K562 (cell line): Measurements from ENCODE around the gene ITGBL1. TPM values are rescaled to one million over a fixed set of nuclear protein-coding genes. Genes with fewer than 3 reads are reported as not detected.

Experiments used
- ATAC-seq: fragments of 200-7000 bp; cut with Tn5 transposase; 3 replicates; pipeline ENCODE4 v1.9.1; 2020; ENCODE audit warnings: moderate library complexity
- BruUV-seq: library from RNA; stranded (reverse); fragments of 400-500 nt; replicated peaks from 2 replicates; lab custom pipeline; 2021; lab: Mats Ljungman, UMichigan
- CTCF ChIA-PET: fragments of 300-600 bp; formaldehyde crosslinking; extraction: SDS; loops from one replicate; lab custom pipeline; 2021; ENCODE audit warnings: low intra/inter-chr PET ratio; lab: Yijun Ruan, JAX
- POLR2A ChIA-PET: fragments of 300-600, 350-650 bp; sonication (Branson Sonifier 250); formaldehyde crosslinking; extraction: SDS; loops from one replicate; lab custom pipeline; 2021; ENCODE audit warnings: antibody characterized with exemption, inconsistent platforms; lab: Yijun Ruan, JAX
- DNase-seq, 4 experiments: peaks; one replicate each; pipeline versions ENCODE4 v3.0.0 to v3.0.0-alpha.2; 2011 to 2018; ENCODE audit warnings: low spot score in 3 of 4, mixed read lengths in 3 of 4; ENCODE audit errors: extremely low read depth in 1 of 4
- FAIRE-seq: peaks from 2 replicates; lab custom pipeline; 2011; peaks lifted over from hg19 to GRCh38; lab: Jason Lieb, UNC
- H2AFZ ChIP-seq: 2 replicates; pipeline ENCODE4 v1.6.0; 2011; ENCODE audit warnings: low read depth, low read length, control low read depth, inconsistent platforms
- H3K27ac ChIP-seq: fragments of 200-600 bp; 3 replicates; pipeline ENCODE4 v1.8.0; 2011; ENCODE audit warnings: low read depth, mild to moderate bottlenecking, control low read depth, inconsistent platforms, low read length, moderate library complexity, mixed read lengths; ENCODE audit errors: extremely low read depth
- H3K27me3 ChIP-seq, 2 experiments: fragments of 300-600 bp in 1 of 2; 2 replicates in 1 of 2; 3 replicates in 1 of 2; pipeline versions ENCODE4 v1.6.0 to v1.8.0; 2011; ENCODE audit warnings: inconsistent platforms in 2 of 2, low read length in 2 of 2, mild to moderate bottlenecking in 1 of 2, mixed read lengths in 1 of 2, moderate library complexity in 1 of 2; ENCODE audit not compliant: control insufficient read depth in 2 of 2, insufficient read depth in 2 of 2
- H3K36me3 ChIP-seq: fragments of 300-600 bp; 3 replicates; pipeline ENCODE4 v1.8.0; 2011; ENCODE audit warnings: mild to moderate bottlenecking, low read length, inconsistent platforms; ENCODE audit not compliant: control insufficient read depth, insufficient read depth
- H3K4me1 ChIP-seq, 2 experiments: fragments of 200-600 bp in 1 of 2; replicated peaks in 1 of 2; 2 replicates in 1 of 2; 3 replicates in 1 of 2; pipeline versions ENCODE4 v1.5.1 to v1.8.0; 2011; ENCODE audit warnings: inconsistent platforms in 2 of 2, low read length in 2 of 2, mild to moderate bottlenecking in 1 of 2, mixed read lengths in 1 of 2, moderate library complexity in 1 of 2; ENCODE audit not compliant: control insufficient read depth in 2 of 2, insufficient read depth in 2 of 2
- H3K4me2 ChIP-seq: 2 replicates; pipeline ENCODE4 v1.6.1; 2011; ENCODE audit warnings: low read length, control low read depth, inconsistent platforms, mixed read lengths; ENCODE audit not compliant: insufficient read depth
- H3K4me3 ChIP-seq: fragments of 200-600 bp; sonication (generic), shearing (Covaris generic); 2 replicates; pipeline ENCODE4 v1.5.1; 2016; ENCODE audit warnings: control low read depth, inconsistent platforms
- H3K79me2 ChIP-seq: fragments of 200-600 bp; 3 replicates; pipeline ENCODE4 v1.8.0; 2011; ENCODE audit warnings: low read length, inconsistent platforms; ENCODE audit not compliant: control insufficient read depth, insufficient read depth
- H3K9ac ChIP-seq, 2 experiments: 2 replicates each; pipeline versions ENCODE4 v1.6.0 to v1.6.1; 2011; ENCODE audit warnings: low read depth in 2 of 2, low read length in 2 of 2, control low read depth in 1 of 2, inconsistent platforms in 1 of 2, mild to moderate bottlenecking in 1 of 2, mixed read lengths in 1 of 2; ENCODE audit not compliant: insufficient read depth in 1 of 2
- H3K9me1 ChIP-seq: one replicate; pipeline ENCODE4 v1.6.0; 2011; ENCODE audit warnings: inconsistent platforms, mild to moderate bottlenecking, low read length, moderate library complexity; ENCODE audit not compliant: control insufficient read depth, insufficient read depth
- H3K9me3 ChIP-seq: replicated peaks from 2 replicates; pipeline ENCODE4 v1.5.1; 2011; ENCODE audit warnings: low read depth, low read length, inconsistent platforms; ENCODE audit not compliant: control insufficient read depth, insufficient read depth
- H4K20me1 ChIP-seq: replicated peaks from 2 replicates; pipeline ENCODE4 v1.6.1; 2011; ENCODE audit warnings: low read length, inconsistent platforms, mixed read lengths; ENCODE audit not compliant: control insufficient read depth, insufficient read depth
- BCOR ChIP-seq: fragments of 450-650 bp; IDR thresholded peaks from 2 replicates; pipeline ENCODE4 v1.6.1; 2016
- E2F6 ChIP-seq, 2 experiments: IDR thresholded peaks; 2 replicates each; pipeline ENCODE4 v1.6.1; 2011; ENCODE audit warnings: borderline replicate concordance in 1 of 2, control low read depth in 1 of 2, low read depth in 1 of 2, low read length in 1 of 2, mild to moderate bottlenecking in 1 of 2, mixed read lengths in 1 of 2, moderate library complexity in 1 of 2; ENCODE audit not compliant: insufficient read depth in 1 of 2, insufficient read length in 1 of 2, poor library complexity in 1 of 2, severe bottlenecking in 1 of 2; ENCODE audit errors: extremely low read depth in 1 of 2
- EZH2 ChIP-seq: IDR thresholded peaks from 2 replicates; pipeline ENCODE4 v1.6.1; 2012; ENCODE audit warnings: low read depth, mild to moderate bottlenecking, inconsistent platforms, low read length, borderline replicate concordance
- GABPB1 ChIP-seq: sonication (generic); formaldehyde crosslinking; IDR thresholded peaks from 2 replicates; pipeline ENCODE4 v1.8.0; 2022; ENCODE audit warnings: mild to moderate bottlenecking, missing genetic modification reagents
- HMG20A ChIP-seq: fragments of 450-650 bp; formaldehyde crosslinking; conservative IDR thresholded peaks from 2 replicates; pipeline ENCODE4 v1.4.0; 2020; ENCODE audit warnings: mild to moderate bottlenecking, mixed read lengths
- KDM1A ChIP-seq, 2 experiments: fragments of 450-650 bp; IDR thresholded peaks; 2 replicates each; pipeline ENCODE4 v1.6.1; 2016; ENCODE audit warnings: mild to moderate bottlenecking in 2 of 2
- MEF2A ChIP-seq: IDR thresholded peaks from 2 replicates; pipeline ENCODE4 v1.6.1; 2011; ENCODE audit warnings: low read depth, mild to moderate bottlenecking, low read length, moderate library complexity; ENCODE audit not compliant: control insufficient read depth
- NBN ChIP-seq: fragments of 450-650 bp; IDR thresholded peaks from 2 replicates; pipeline ENCODE4 v1.6.1; 2016; ENCODE audit warnings: low read depth, mild to moderate bottlenecking
- SIX5 ChIP-seq, 2 experiments: IDR thresholded peaks; 2 replicates each; pipeline ENCODE4 v1.6.1; 2011; ENCODE audit warnings: low read length in 2 of 2, borderline replicate concordance in 1 of 2, low read depth in 1 of 2, mild to moderate bottlenecking in 1 of 2, moderate library complexity in 1 of 2; ENCODE audit not compliant: insufficient read depth in 1 of 2
- SP2 ChIP-seq: IDR thresholded peaks from 2 replicates; pipeline ENCODE4 v1.6.1; 2011; ENCODE audit warnings: mild to moderate bottlenecking, low read depth, low read length, moderate library complexity; ENCODE audit not compliant: poor library complexity, severe bottlenecking; ENCODE audit errors: extremely low read depth
- ZNF280B ChIP-seq: fragments of 250-450 bp; sonication (Bioruptor Pico); IDR thresholded peaks from 2 replicates; pipeline ENCODE4 v1.5.1; 2021; ENCODE audit warnings: mild to moderate bottlenecking
- in situ Hi-C: fragments of 300-500 bp; cut with MboI; formaldehyde crosslinking; loops from 4 replicates; pipeline ENCODE4 v1.15.0; 2018; ENCODE audit warnings: inconsistent platforms, mixed read lengths
- intact Hi-C: fragments of 100-400 bp; cut with micrococcal nuclease; formaldehyde crosslinking; loops from 2 replicates; pipeline ENCODE4 v1.14.2; 2022
- polyA plus RNA-seq, 8 experiments: library from polyadenylated mRNA; depleted of rRNA in 4 of 8; stranded (reverse) in 5 of 8; unstranded in 3 of 8; fragments of >200 nt; fragmentation: Nextera tagmentation in 2 of 8; fragmentation: Illumina TruSeq in 1 of 8; extraction: Ambion mirVana in 2 of 8; extraction: Trizol in 1 of 8; gene quantifications; 2 replicates each; pipeline versions ENCODE4 v1.2.1 to v1.2.3, GENCODE V29; 2011 to 2014; ENCODE audit warnings: inconsistent platforms in 1 of 8, missing spikeins in 1 of 8
- total RNA-seq, 7 experiments: library from RNA; depleted of rRNA in 6 of 7; stranded (reverse); fragments of >200 nt in 6 of 7; fragmentation: Illumina TruSeq in 2 of 7; extraction: Trizol in 2 of 7; gene quantifications; 2 replicates each; pipeline versions ENCODE4 v1.2.1 to v1.2.3, GENCODE V29; 2011 to 2021; ENCODE audit warnings: low replicate concordance in 1 of 7
- TF ChIP-seq, protein P1 (sequence below), 2 experiments: fragments of 250-450 bp in 1 of 2; fragments of 450-650 bp in 1 of 2; sonication (Bioruptor Pico) in 1 of 2; IDR thresholded peaks; 2 replicates each; pipeline versions ENCODE4 v1.6.1 to v1.8.0; 2016 to 2021; ENCODE audit warnings: mild to moderate bottlenecking in 2 of 2, moderate library complexity in 2 of 2, missing compliant biosample characterization in 1 of 2, missing genetic modification characterization in 1 of 2
- TF ChIP-seq, protein P2 (sequence below): fragments of 450-650 bp; IDR thresholded peaks from one replicate; pipeline ENCODE4 v1.6.1; 2018; ENCODE audit warnings: mild to moderate bottlenecking, moderate library complexity; ENCODE audit not compliant: partially characterized antibody

The ITGBL1 gene
- total and polyA plus RNA-seq, 9 of the 15 experiments (the other 6 are each of a cell fraction or from before 2014, with no cell fraction given), result 0.04 to 0.73 (median 0.32) TPM; not detected in 1

GRCh38 chr13:101584331-101584730 is 131.9 kb downstream of the ITGBL1 start:
- intact Hi-C loops (no loop called here), in situ Hi-C loops (no loop called here)
- ATAC-seq (no peak), DNase-seq (no peak), FAIRE-seq (no peak)
- Histone ChIP-seq H4K20me1 (no peaks in the 10 kb centered on the region), H3K27me3 (no peaks in the 10 kb centered on the region), H3K9me1 (no peaks in the 10 kb centered on the region), H3K36me3 (no peaks in the 10 kb centered on the region), H3K79me2 (no peaks in the 10 kb centered on the region), H3K4me3 (no peak overlapping the region), H3K9me3 (no peaks in the 10 kb centered on the region), H3K9ac (no peak overlapping the region), H2AFZ (no peak overlapping the region), H3K27ac (no peak overlapping the region), H3K4me1 (no peaks in the 10 kb centered on the region), H3K4me2 (no peak overlapping the region)
- no TSS peak for BruUV-seq
- POLR2A ChIA-PET, result no interaction called here
- TF ChIP-seq SP2, result no peak
- TF ChIP-seq KDM1A (IDR thresholded peaks at IDR 0.05), result no peak
- no peak for TF ChIP-seq E2F6 (IDR thresholded peaks at IDR 0.05; ENCODE audit: borderline replicate concordance in 1 of 2, extremely low read depth in 1 of 2, insufficient read depth in 1 of 2, insufficient read length in 1 of 2, low read depth in 1 of 2, low read length in 1 of 2, poor library complexity in 1 of 2, severe bottlenecking in 1 of 2)
- TF ChIP-seq, protein P1, sequence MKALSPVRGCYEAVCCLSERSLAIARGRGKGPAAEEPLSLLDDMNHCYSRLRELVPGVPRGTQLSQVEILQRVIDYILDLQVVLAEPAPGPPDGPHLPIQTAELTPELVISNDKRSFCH (CRISPR knock-in tag; IDR thresholded peaks at IDR 0.05), result no peak
- TF ChIP-seq, protein P1 (tag; IDR thresholded peaks at IDR 0.05), result no peak
- TF ChIP-seq SIX5 (IDR thresholded peaks at IDR 0.05; ENCODE audit: borderline replicate concordance in 1 of 2, insufficient read depth in 1 of 2, low read depth in 1 of 2, low read length in 2 of 2), result no peak
- TF ChIP-seq EZH2, result no peak
- no peak for TF ChIP-seq GABPB1 (CRISPR knock-in tag)
- no peak for TF ChIP-seq ZNF280B (CRISPR knock-in tag)
- TF ChIP-seq HMG20A (CRISPR knock-in tag), result no peak
- TF ChIP-seq MEF2A, result no peak
- TF ChIP-seq, protein P2, sequence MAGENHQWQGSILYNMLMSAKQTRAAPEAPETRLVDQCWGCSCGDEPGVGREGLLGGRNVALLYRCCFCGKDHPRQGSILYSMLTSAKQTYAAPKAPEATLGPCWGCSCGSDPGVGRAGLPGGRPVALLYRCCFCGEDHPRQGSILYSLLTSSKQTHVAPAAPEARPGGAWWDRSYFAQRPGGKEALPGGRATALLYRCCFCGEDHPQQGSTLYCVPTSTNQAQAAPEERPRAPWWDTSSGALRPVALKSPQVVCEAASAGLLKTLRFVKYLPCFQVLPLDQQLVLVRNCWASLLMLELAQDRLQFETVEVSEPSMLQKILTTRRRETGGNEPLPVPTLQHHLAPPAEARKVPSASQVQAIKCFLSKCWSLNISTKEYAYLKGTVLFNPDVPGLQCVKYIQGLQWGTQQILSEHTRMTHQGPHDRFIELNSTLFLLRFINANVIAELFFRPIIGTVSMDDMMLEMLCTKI, result no peak
- TF ChIP-seq BCOR, result no peak
- TF ChIP-seq NBN, result no peak
- CTCF ChIA-PET, result no interaction called here
